Calu3 (cell line): ENCODE data around the gene NDUFA12. TPM values are rescaled to one million over a fixed set of nuclear protein-coding genes. Genes with fewer than 3 reads are reported as not detected.

ENCODE experiments used
- BruUV-seq: library from RNA; stranded (reverse); fragments of 400-500 nt; replicated peaks from 2 replicates; lab custom pipeline; 2021; lab: Mats Ljungman, UMichigan
- CTCF ChIA-PET: fragments of 300-600 bp; sonication (Branson Sonifier 250); formaldehyde crosslinking; loops from one replicate; lab custom pipeline; 2022; ENCODE audit warnings: antibody characterized with exemption; lab: Charles Lee
- DNase-seq: peaks from one replicate; pipeline ENCODE4 v3.0.0; 2022
- H3K27ac Mint-ChIP-seq: one replicate; pipeline ENCODE4 v1.8.0; 2022; ENCODE audit warnings: mixed read lengths; ENCODE audit not compliant: unreplicated experiment
- H3K27me3 Mint-ChIP-seq: one replicate; pipeline ENCODE4 v1.8.0; 2022; ENCODE audit warnings: mixed read lengths; ENCODE audit not compliant: unreplicated experiment
- H3K36me3 Mint-ChIP-seq: one replicate; pipeline ENCODE4 v1.8.0; 2022; ENCODE audit warnings: mild to moderate bottlenecking, moderate library complexity, mixed read lengths; ENCODE audit not compliant: insufficient read depth, unreplicated experiment
- H3K4me1 Mint-ChIP-seq: one replicate; pipeline ENCODE4 v1.8.0; 2022; ENCODE audit warnings: mild to moderate bottlenecking, low read depth, mixed read lengths; ENCODE audit not compliant: unreplicated experiment
- H3K4me3 Mint-ChIP-seq: one replicate; pipeline ENCODE4 v1.8.0; 2022; ENCODE audit warnings: mild to moderate bottlenecking, low read depth, moderate library complexity, mixed read lengths; ENCODE audit not compliant: unreplicated experiment
- H3K9me3 Mint-ChIP-seq: one replicate; pipeline ENCODE4 v1.8.0; 2022; ENCODE audit warnings: low read depth, mixed read lengths; ENCODE audit not compliant: unreplicated experiment
- intact Hi-C: fragments of 100-400 bp; cut with micrococcal nuclease; formaldehyde crosslinking; loops from one replicate; pipeline ENCODE4 v1.10.0; 2022; ENCODE audit not compliant: unreplicated experiment
- total RNA-seq: library from RNA; stranded (reverse); gene quantifications from 2 replicates; pipeline ENCODE4 v1.2.3, GENCODE V29; 2022
- TF ChIP-seq, protein P1 (sequence below): fragments of 200-600 bp; IDR thresholded peaks from one replicate; pipeline ENCODE4 v1.8.0; 2022; ENCODE audit warnings: antibody characterized with exemption; ENCODE audit not compliant: unreplicated experiment

NDUFA12 gene
- total RNA-seq, 1 experiment from 2014 or later: 165 TPM

- Mint-ChIP-seq H3K27me3 (no peaks in the 10 kb centered on the region), H3K4me3 (no peak overlapping the region), H3K36me3 (no peaks in the 10 kb centered on the region), H3K27ac (no peak overlapping the region), H3K4me1 (peaks cover 8% of the 10 kb centered on the region), H3K9me3 (peaks cover 3% of the 10 kb centered on the region)
- no peak for DNase-seq
- BruUV-seq: no TSS peak
- TF ChIP-seq, protein P1, sequence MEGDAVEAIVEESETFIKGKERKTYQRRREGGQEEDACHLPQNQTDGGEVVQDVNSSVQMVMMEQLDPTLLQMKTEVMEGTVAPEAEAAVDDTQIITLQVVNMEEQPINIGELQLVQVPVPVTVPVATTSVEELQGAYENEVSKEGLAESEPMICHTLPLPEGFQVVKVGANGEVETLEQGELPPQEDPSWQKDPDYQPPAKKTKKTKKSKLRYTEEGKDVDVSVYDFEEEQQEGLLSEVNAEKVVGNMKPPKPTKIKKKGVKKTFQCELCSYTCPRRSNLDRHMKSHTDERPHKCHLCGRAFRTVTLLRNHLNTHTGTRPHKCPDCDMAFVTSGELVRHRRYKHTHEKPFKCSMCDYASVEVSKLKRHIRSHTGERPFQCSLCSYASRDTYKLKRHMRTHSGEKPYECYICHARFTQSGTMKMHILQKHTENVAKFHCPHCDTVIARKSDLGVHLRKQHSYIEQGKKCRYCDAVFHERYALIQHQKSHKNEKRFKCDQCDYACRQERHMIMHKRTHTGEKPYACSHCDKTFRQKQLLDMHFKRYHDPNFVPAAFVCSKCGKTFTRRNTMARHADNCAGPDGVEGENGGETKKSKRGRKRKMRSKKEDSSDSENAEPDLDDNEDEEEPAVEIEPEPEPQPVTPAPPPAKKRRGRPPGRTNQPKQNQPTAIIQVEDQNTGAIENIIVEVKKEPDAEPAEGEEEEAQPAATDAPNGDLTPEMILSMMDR: no peak
- intact Hi-C loops: no loop called here
- CTCF ChIA-PET: no interaction called here
Observed at GRCh38 chr12:94948232-94948810, 55.2 kb downstream of the NDUFA12 start.

GRCh38 chr12:94942663-94943062 is 60.8 kb downstream of the NDUFA12 start:
- intact Hi-C loops: no loop called here
- CTCF ChIA-PET: no interaction called here
- TF ChIP-seq, protein P1: no peak
- peaks cover 3% of the 10 kb centered on the region for H3K9me3 Mint-ChIP-seq
- no peaks in the 10 kb centered on the region for H3K36me3 Mint-ChIP-seq
- H3K4me3 Mint-ChIP-seq: no peak overlapping the region
- no peak overlapping the region for H3K27ac Mint-ChIP-seq
- no peaks in the 10 kb centered on the region for H3K27me3 Mint-ChIP-seq
- BruUV-seq: no TSS peak
- peaks cover 8% of the 10 kb centered on the region for H3K4me1 Mint-ChIP-seq
- no peak for DNase-seq

- CTCF ChIA-PET: no interaction called here
- BruUV-seq: no TSS peak
- H3K4me3 Mint-ChIP-seq: no peak overlapping the region
- no peak for DNase-seq
- peaks cover 8% of the 10 kb centered on the region for H3K4me1 Mint-ChIP-seq
- no peaks in the 10 kb centered on the region for H3K36me3 Mint-ChIP-seq
- H3K9me3 Mint-ChIP-seq: peaks cover 3% of the 10 kb centered on the region
- H3K27ac Mint-ChIP-seq: no peak overlapping the region
- intact Hi-C loops: no loop called here
- TF ChIP-seq, protein P1: no peak
- no peaks in the 10 kb centered on the region for H3K27me3 Mint-ChIP-seq
Observed at GRCh38 chr12:94941440-94941862, 62.0 kb downstream of the NDUFA12 start.

GRCh38 chr12:94940771-94941170 is 62.7 kb downstream of the NDUFA12 start:
- TF ChIP-seq, protein P1: no peak
- no peak for DNase-seq
- peaks cover 3% of the 10 kb centered on the region for H3K9me3 Mint-ChIP-seq
- H3K4me1 Mint-ChIP-seq: peaks cover 8% of the 10 kb centered on the region
- no peaks in the 10 kb centered on the region for H3K36me3 Mint-ChIP-seq
- no peaks in the 10 kb centered on the region for H3K27me3 Mint-ChIP-seq
- CTCF ChIA-PET: no interaction called here
- H3K4me3 Mint-ChIP-seq: no peak overlapping the region
- no peak overlapping the region for H3K27ac Mint-ChIP-seq
- intact Hi-C loops: no loop called here
- BruUV-seq: no TSS peak
